GM10248 (cell line): ENCODE data around the gene TTC23L.

Source experiments
- CTCF ChIA-PET: fragments of 300-600 bp; sonication (Branson Sonifier 250); formaldehyde crosslinking; extraction: SDS; loops from one replicate; lab custom pipeline; 2021; ENCODE audit warnings: antibody characterized with exemption; lab: Yijun Ruan, JAX
- POLR2A ChIA-PET: fragments of 350-650 bp; sonication (Branson Sonifier 250); formaldehyde crosslinking; extraction: SDS; loops from one replicate; lab custom pipeline; 2020; ENCODE audit warnings: antibody characterized with exemption; lab: Yijun Ruan, JAX
- DNase-seq: peaks from one replicate; pipeline ENCODE4 v3.0.0; 2012; ENCODE audit errors: extremely low spot score
- CTCF ChIP-seq: IDR thresholded peaks from 2 replicates; pipeline ENCODE4 v1.5.1; 2012; ENCODE audit warnings: mild to moderate bottlenecking, low read depth; ENCODE audit errors: extremely low read depth, missing control alignments, control extremely low read depth

Gene TTC23L

GRCh38 chr5:34847552-34847951, 8.6 kb downstream of the TTC23L start:
- no peak for DNase-seq
- TF ChIP-seq CTCF = no peak
- CTCF ChIA-PET = interaction anchor here (1.0 to 1.6 kb wide), 3 partner anchors 11 to 51 kb away, joined by 3 to 5 read pairs (median 4); no protein-coding TSS in a partner anchor
- POLR2A ChIA-PET = no interaction called here

GRCh38 chr5:34848230-34848629, 9.3 kb downstream of the TTC23L start:
- DNase-seq = no peak
- POLR2A ChIA-PET = no interaction called here
- no peak for TF ChIP-seq CTCF
- CTCF ChIA-PET = interaction anchor here (1.4 to 2.8 kb wide), 5 partner anchors 9 to 324 kb away, joined by 4 to 13 read pairs (median 5); partner anchors contain the start of gene TTC23L

- ChIA-PET POLR2A (no interaction called here), CTCF (interaction anchor here (0.8 to 2.8 kb wide), 5 partner anchors 10 to 363 kb away, joined by 3 to 13 read pairs (median 4); partner anchors contain the start of gene TTC23L)
- TF ChIP-seq CTCF = no peak
Observed at GRCh38 chr5:34849253-34849652, 10.3 kb downstream of the TTC23L start.

GRCh38 chr5:34854459-34855174, 15.7 kb downstream of the TTC23L start:
- CTCF ChIA-PET = interaction anchor here (0.7 to 1.2 kb wide), 4 partner anchors 9 to 368 kb away, joined by 3 to 4 read pairs (median 4); no protein-coding TSS in a partner anchor
- peak; percentile 58 for DNase-seq
- no peak for TF ChIP-seq CTCF
- POLR2A ChIA-PET = no interaction called here

More at GRCh38 chr5:34849253-34849652, 10.3 kb downstream of the TTC23L start:
- DNase-seq = no peak

GRCh38 chr5:34857161-34857560, 18.2 kb downstream of the TTC23L start:
- ChIA-PET POLR2A (no interaction called here), CTCF (no interaction called here)
- no peak for DNase-seq
- no peak for TF ChIP-seq CTCF

- ChIA-PET CTCF (interaction anchor here (1.1 to 1.7 kb wide), 2 partner anchors 10 to 38 kb away, joined by 3 to 5 read pairs; no protein-coding TSS in a partner anchor), POLR2A (no interaction called here)
- TF ChIP-seq CTCF = no peak
- DNase-seq = no peak
Observed at GRCh38 chr5:34857894-34858293, 18.9 kb downstream of the TTC23L start.
